Left lung (tissue), 10 donors: ENCODE results near the gene ZBTB20. TPM values are rescaled to one million over a fixed set of nuclear protein-coding genes. Genes with fewer than 3 reads are reported as not detected.

Experiments used
- ATAC-seq: fragments of 200-7000 bp; cut with Tn5 transposase; one replicate; pipeline ENCODE4 v1.9.1; 2020; ENCODE audit warnings: moderate library complexity
- DNase-seq, 4 donors: peaks; one replicate each; pipeline ENCODE4 v3.0.0-alpha.2; 2013 to 2020
- H3K27ac ChIP-seq, 2 donors: fragments of 200-600 bp; sonication (generic) in 1 of 2; one replicate each; pipeline versions ENCODE4 v1.5.0 to v1.8.0; 2020 to 2021
- H3K27me3 ChIP-seq, 2 donors: fragments of 200-600 bp; sonication (generic) in 1 of 2; one replicate each; pipeline versions ENCODE4 v1.5.0 to v1.8.0; 2020 to 2021
- H3K36me3 ChIP-seq, 2 donors: fragments of 200-600 bp; sonication (generic) in 1 of 2; one replicate each; pipeline versions ENCODE4 v1.5.0 to v1.8.0; 2020 to 2021
- H3K4me1 ChIP-seq, 2 donors: fragments of 200-600 bp; one replicate each; pipeline ENCODE4 v1.8.0; 2021
- H3K4me3 ChIP-seq, 2 donors: fragments of 200-600 bp; sonication (generic) in 1 of 2; one replicate each; pipeline versions ENCODE4 v1.5.0 to v1.8.0; 2020 to 2021; ENCODE audit warnings: mild to moderate bottlenecking in 1 of 2
- H3K9me3 ChIP-seq, 2 donors: fragments of 200-600 bp; sonication (generic) in 1 of 2; one replicate each; pipeline versions ENCODE4 v1.5.0 to v1.8.0; 2020 to 2021
- intact Hi-C, 2 donors: fragments of 100-400 bp; cut with DNase I; formaldehyde crosslinking; loops; one replicate each; pipeline versions ENCODE4 v1.11.2 to v1.14.2; 2022
- polyA plus RNA-seq, 6 donors: library from polyadenylated mRNA; unstranded; fragments of 120-200 nt; gene quantifications; one replicate each; pipeline ENCODE4 v1.2.1, GENCODE V29; 2013; ENCODE audit not compliant: insufficient read length in 6 of 6
- total RNA-seq, 2 donors: library from RNA; stranded (reverse); fragmentation: NEBNext Ultra II Directional; extraction: Animal tissue kit (Norgen Biotek cat#: 25700); gene quantifications; one replicate each; pipeline ENCODE4 v1.2.1, GENCODE V29; 2021
- TF ChIP-seq, protein P1 (sequence below), 2 donors: fragments of 200-600 bp; sonication (generic) in 1 of 2; IDR thresholded peaks; one replicate each; pipeline versions ENCODE4 v1.5.0 to v1.8.0; 2021; ENCODE audit warnings: antibody characterized with exemption in 2 of 2
- donor health status: DM: no; HTN: yes; CAD: no.
- donor health status: DM: no; HTN: no; CAD: no.

ZBTB20 gene
- total and polyA plus RNA-seq, 8 donors, result 1.1 to 63.5 (median 6.0) TPM

GRCh38 chr3:114622001-114622400 lies 525.1 kb downstream of the ZBTB20 start:
- no peak overlapping the region for H3K4me3 ChIP-seq
- no peaks in the 10 kb centered on the region for H3K9me3 ChIP-seq
- intact Hi-C loops, result no loop called here
- no peaks in the 10 kb centered on the region for H3K27me3 ChIP-seq
- no peaks in the 10 kb centered on the region for H3K36me3 ChIP-seq
- TF ChIP-seq, protein P1, sequence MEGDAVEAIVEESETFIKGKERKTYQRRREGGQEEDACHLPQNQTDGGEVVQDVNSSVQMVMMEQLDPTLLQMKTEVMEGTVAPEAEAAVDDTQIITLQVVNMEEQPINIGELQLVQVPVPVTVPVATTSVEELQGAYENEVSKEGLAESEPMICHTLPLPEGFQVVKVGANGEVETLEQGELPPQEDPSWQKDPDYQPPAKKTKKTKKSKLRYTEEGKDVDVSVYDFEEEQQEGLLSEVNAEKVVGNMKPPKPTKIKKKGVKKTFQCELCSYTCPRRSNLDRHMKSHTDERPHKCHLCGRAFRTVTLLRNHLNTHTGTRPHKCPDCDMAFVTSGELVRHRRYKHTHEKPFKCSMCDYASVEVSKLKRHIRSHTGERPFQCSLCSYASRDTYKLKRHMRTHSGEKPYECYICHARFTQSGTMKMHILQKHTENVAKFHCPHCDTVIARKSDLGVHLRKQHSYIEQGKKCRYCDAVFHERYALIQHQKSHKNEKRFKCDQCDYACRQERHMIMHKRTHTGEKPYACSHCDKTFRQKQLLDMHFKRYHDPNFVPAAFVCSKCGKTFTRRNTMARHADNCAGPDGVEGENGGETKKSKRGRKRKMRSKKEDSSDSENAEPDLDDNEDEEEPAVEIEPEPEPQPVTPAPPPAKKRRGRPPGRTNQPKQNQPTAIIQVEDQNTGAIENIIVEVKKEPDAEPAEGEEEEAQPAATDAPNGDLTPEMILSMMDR (IDR thresholded peaks at IDR 0.05), result no peak
- DNase-seq (no peak), ATAC-seq (no peak)
- peaks cover 15 to 30% of the 10 kb centered on the region in 2 donors for H3K4me1 ChIP-seq
- H3K27ac ChIP-seq, result peak overlapping the region in 1 of 2 donors; percentile 85

- no peaks in the 10 kb centered on the region for H3K9me3 ChIP-seq
- H3K27ac ChIP-seq, result no peak overlapping the region
- DNase-seq (no peak), ATAC-seq (no peak)
- H3K36me3 ChIP-seq, result no peaks in the 10 kb centered on the region
- H3K27me3 ChIP-seq, result no peaks in the 10 kb centered on the region
- intact Hi-C loops, result no loop called here
- TF ChIP-seq, protein P1 (IDR thresholded peaks at IDR 0.05), result no peak
- H3K4me1 ChIP-seq, result peaks cover 9 to 16% of the 10 kb centered on the region in 2 donors
- no peak overlapping the region for H3K4me3 ChIP-seq
Observed at GRCh38 chr3:114619771-114620170, 527.3 kb downstream of the ZBTB20 start.

- no peaks in the 10 kb centered on the region for H3K9me3 ChIP-seq
- H3K4me3 ChIP-seq, result no peak overlapping the region
- ATAC-seq (no peak), DNase-seq (no peak)
- intact Hi-C loops, result no loop called here
- no peaks in the 10 kb centered on the region for H3K36me3 ChIP-seq
- H3K27me3 ChIP-seq, result no peaks in the 10 kb centered on the region
- no peak overlapping the region for H3K27ac ChIP-seq
- H3K4me1 ChIP-seq, result no peaks in the 10 kb centered on the region
- TF ChIP-seq, protein P1 (IDR thresholded peaks at IDR 0.05), result no peak
Observed at GRCh38 chr3:114615523-114616085, 531.5 kb downstream of the ZBTB20 start.

DNA sequence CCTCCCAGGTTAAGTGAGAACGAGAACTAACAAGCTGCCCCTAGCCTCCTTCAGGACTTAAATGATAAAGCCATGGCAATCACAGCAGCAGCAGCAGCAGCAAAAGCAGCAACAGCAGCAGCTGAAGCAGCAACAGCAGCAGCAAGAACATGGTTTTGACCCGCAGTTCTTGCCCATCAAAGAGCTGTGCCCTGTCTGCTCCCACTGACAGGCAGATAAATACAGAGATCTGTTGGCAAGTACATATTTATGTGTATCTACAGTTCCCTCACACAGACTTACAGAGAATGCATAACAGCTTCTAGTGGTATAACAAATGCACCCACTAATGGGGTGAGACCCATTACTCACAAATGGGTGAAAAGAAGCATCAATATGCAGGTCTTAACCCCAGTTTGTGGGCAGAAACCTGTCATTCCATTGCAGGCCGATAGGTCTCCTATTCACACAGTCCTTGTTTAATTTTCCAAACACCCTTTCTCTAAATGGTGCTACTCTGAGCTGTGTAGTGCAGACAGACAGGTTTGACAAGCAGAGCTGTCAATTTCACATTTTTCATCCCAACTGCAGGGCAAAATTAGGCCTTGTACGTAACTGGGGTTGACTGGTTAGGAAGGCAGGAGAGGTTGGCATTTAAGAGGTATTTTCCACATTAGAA lies 537.0 kb downstream of the ZBTB20 start:
- ATAC-seq, result no peak
- TF ChIP-seq, protein P1 (IDR thresholded peaks at IDR 0.05), result no peak
- Histone ChIP-seq H3K4me3 (no peak overlapping the region), H3K27me3 (no peaks in the 10 kb centered on the region), H3K9me3 (no peaks in the 10 kb centered on the region), H3K4me1 (no peaks in the 10 kb centered on the region), H3K27ac (no peak overlapping the region), H3K36me3 (no peaks in the 10 kb centered on the region)
- intact Hi-C loops, result no loop called here
- no peak for DNase-seq

DNA sequence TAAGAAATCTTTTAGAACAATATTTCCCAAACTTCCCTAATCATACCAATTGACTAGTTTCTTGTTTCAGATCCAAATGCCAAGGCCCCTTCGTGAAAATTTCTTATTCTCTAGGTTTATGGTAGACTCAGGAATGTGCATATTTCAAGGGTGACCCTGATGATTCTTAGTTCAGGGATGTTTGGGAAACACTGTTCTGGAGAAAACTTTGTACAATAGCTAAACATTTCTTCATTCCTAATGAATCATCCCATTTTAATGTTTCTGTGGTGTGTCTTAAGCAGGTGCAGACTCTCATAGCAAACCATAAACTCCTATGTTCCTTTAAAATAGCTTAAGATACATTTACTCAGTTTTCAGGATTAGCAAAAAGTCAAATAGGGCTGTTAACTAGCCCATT lies 538.8 kb downstream of the ZBTB20 start:
- Histone ChIP-seq H3K36me3 (no peaks in the 10 kb centered on the region), H3K9me3 (no peaks in the 10 kb centered on the region), H3K4me1 (no peaks in the 10 kb centered on the region), H3K27ac (no peak overlapping the region), H3K27me3 (no peaks in the 10 kb centered on the region), H3K4me3 (no peak overlapping the region)
- DNase-seq, result no peak
- no peak for ATAC-seq
- intact Hi-C loops, result no loop called here
- TF ChIP-seq, protein P1 (IDR thresholded peaks at IDR 0.05), result no peak
